VCaP (cell line): ENCODE measurements around the gene EFHC1.

Source experiments
- H3K27ac ChIP-seq: fragments of 450-650 bp; 2 replicates; pipeline ENCODE4 v1.5.1; 2017
- TF ChIP-seq, protein P1 (sequence below): fragments of 450-650 bp; conservative IDR thresholded peaks from 2 replicates; pipeline ENCODE4 v1.5.1; 2017; ENCODE audit warnings: mild to moderate bottlenecking, moderate library complexity

EFHC1 gene

DNA sequence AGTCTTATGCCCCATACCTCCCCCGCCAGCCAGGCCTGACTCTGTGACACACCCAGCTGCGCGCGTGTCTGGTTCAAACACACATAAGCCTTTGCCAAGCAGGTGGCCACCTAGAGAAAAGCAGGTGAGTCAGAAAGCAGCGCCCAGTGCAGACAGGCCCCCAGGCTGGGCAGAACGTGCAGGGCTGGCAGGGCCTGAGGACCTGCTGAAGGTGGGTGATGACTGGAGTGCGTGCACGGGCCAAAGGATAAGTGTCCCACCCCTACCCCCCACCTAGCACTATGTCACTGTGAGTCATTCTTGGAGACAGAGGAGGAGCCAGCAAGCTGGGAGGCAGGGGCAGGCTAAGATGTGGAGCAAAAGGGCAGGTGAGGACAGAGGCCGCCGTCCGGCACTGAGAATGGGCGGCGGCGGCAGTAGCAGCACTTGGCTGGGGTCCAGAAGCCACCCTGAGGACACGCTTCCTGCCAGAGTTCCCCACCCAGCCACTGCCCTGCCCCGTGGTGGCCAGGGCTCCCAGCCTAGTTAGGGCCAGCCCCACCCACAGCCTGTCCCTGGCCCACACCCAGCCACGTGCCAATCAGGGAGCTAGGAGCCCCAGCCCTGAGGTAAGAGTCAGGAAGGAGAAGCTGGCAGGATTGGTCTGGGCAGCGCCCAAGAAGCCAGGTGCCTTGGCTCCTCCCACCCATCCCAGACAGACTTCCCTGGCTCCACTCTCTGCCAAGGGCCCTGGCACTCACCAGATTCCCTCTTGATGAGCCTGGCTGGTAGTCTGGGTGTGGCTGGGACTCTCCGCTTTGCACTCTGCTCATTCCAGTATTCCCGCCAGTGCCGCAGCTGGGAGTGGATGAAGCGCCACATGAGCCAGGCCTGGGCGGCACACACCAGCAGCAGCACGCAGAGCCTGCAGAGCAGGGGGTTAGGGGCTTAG lies 84.0 kb downstream of the EFHC1 start:
- TF ChIP-seq, protein P1, sequence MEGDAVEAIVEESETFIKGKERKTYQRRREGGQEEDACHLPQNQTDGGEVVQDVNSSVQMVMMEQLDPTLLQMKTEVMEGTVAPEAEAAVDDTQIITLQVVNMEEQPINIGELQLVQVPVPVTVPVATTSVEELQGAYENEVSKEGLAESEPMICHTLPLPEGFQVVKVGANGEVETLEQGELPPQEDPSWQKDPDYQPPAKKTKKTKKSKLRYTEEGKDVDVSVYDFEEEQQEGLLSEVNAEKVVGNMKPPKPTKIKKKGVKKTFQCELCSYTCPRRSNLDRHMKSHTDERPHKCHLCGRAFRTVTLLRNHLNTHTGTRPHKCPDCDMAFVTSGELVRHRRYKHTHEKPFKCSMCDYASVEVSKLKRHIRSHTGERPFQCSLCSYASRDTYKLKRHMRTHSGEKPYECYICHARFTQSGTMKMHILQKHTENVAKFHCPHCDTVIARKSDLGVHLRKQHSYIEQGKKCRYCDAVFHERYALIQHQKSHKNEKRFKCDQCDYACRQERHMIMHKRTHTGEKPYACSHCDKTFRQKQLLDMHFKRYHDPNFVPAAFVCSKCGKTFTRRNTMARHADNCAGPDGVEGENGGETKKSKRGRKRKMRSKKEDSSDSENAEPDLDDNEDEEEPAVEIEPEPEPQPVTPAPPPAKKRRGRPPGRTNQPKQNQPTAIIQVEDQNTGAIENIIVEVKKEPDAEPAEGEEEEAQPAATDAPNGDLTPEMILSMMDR: no peak
- peak overlapping the region; percentile 72 for H3K27ac ChIP-seq

DNA sequence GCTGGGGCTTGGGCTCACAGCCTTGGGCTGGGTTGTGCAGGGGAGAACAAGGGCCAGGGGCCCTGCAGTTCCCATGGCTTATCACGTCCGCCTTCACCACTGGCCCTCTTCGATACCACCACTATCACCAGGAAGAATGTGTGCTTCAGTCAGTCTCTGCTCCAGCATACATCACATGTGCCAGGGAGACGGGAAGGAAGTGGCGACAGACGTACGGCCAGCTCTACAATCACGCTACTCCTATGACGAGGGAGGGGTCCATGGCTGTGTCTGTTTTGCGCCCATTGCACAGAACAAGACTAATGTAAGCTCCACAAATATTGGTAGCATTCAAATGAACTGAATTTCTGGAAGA lies 84.6 kb downstream of the EFHC1 start:
- peak overlapping the region; percentile 72 for H3K27ac ChIP-seq
- TF ChIP-seq, protein P1: no peak

DNA sequence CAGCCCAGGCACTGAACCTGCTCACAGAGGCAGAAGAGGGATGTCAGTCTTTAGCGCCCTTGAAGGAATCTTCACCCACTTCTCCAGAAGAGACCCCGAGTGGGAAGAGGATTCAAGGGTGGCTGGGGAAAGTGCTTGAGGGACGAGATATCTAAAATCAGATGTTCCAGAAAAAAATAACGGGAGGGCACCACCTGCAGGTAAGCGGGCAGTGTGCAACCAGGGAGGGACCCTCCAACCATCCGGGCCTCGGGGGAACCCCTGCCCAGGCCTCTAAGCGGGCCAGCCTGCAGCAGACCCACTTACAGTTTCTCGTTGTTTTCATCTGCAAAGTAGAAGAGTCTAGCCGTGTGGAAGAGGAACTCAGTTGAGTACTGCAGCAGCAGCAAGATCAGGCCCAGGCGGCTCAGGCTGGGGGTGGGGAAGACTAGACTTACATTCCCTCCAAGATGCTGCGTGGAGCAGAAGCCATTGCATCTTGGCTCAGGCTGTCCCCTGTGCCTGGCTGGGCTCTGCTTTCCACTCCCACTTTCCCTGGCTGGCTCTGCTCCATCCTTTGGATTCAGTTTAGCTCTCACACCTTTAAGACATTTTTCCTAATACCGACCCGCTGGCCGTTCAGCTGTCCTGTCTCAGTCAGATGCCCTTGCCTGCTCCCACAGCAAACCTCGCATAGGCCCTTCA lies 85.7 kb downstream of the EFHC1 start:
- TF ChIP-seq, protein P1: no peak

DNA sequence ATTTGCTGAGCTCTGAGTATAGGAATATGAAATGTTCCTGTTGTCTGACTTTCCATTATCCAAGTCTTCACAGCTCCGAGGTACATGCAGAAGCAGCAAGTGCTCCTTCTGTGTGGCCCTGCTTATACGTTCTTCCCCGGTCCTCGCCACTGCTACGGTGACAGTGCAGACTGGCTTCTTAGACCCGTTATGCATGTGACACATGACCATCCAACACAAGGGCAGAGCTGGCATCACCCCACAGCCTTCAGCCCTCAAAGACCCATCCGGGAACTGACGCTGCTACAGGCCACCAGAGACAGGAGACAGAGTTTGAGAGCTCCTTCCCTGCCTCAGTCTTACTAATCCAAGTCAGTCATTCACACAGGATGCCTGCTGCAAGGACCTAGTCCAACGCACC lies 86.3 kb downstream of the EFHC1 start:
- H3K27ac ChIP-seq: no peak overlapping the region
- TF ChIP-seq, protein P1: no peak

More for the DNA sequence above, 85.7 kb downstream of the EFHC1 start:
- no peak overlapping the region for H3K27ac ChIP-seq

DNA sequence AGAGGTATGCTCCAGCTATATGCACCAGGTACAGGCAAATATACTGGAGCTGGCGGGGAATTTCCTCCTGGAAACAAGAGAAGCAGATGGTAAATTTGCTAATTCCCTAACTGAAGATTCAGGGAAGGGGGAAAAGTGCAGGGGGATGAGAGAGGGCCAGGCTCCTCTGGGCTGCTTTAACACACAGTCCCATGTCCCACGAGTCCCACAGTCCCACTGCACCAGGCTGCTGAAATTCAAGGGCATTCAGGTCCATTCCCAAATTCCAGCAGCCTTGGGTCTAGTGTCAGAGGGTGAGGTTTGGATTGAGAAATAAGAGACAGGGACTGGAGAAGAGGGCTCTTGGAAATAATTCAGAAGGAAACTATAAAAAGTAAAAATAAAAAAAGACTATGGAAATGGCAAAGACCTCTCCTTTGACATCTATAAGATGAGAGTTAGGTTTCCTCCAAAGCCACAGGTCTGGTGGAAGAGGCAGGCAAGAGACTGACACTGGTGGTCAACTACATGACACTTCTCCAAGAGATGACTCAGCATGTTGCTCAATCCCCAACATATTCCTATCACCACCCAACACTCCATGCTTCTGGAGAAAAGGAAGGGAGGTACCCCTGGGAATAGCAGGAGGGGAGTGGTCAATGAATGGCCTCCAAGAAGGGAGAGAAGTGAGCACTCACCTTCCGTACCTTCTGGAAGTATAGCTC lies 87.6 kb downstream of the EFHC1 start:
- TF ChIP-seq, protein P1: no peak
- no peak overlapping the region for H3K27ac ChIP-seq

DNA sequence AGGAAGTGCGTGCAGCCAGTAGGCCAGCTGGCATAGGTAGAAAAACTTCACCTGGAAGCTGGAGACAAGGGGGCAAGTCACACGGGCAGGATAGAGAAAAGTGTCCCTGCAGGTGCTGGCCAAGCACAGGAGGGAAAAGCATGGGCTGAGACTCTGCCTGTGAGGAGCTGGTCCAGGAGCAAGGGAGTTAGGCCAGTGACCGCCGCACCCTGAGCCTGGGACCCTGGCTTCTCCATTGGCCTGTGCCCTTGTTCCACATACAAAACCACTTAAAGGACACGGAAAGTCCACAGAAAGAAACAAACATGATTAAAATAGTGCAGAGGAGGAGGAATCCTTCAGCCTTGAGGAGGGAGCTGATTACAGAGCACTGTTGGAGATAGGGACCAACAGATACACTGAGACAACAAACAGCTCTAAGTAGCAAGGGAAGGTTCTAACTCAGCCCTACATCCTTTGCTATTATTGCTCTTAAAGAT lies 88.2 kb downstream of the EFHC1 start:
- TF ChIP-seq, protein P1: no peak
- no peak overlapping the region for H3K27ac ChIP-seq
